ENCODE measurements around the gene GPC3. TPM values are rescaled to one million over a fixed set of nuclear protein-coding genes. Genes with fewer than 3 reads are reported as not detected.

GPC3 gene
- total and polyA plus RNA-seq, 2 of the 4 experiments (the other 2 are of a cell fraction) = not detected

DNA sequence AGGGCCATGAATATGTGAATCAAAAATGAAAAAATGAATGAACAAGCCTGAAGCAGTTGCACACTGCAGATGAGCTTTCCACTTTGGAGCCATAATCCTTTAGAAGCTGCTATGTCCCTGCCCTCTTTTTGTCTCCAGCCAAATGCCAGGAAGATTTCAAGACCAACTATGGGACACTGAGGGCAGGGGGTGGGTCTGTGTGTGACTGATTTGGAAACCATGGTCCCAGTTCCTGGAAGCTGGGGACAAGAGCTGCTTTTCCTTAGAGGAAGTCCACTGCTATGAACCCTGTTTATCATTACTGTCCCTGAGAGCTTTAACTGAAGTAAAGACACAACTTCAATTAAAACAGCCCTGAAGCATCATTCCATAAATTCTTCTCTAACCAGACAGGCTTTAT is 416.2 kb downstream of the GPC3 start:
- no peak overlapping the region for H3K4me3 ChIP-seq (ENCODE audit: insufficient read depth, low read depth, low read length)
- H3K4ac ChIP-seq (ENCODE audit: low read depth, low read length) = no peak overlapping the region

More for the DNA sequence above, 416.2 kb downstream of the GPC3 start:
- CTCF ChIA-PET = no interaction called here
- H4K91ac ChIP-seq (ENCODE audit: insufficient read depth, low read depth, low read length) = no peak overlapping the region
- H3K9me3 ChIP-seq (ENCODE audit: control insufficient read depth, insufficient read depth, low read length) = no peaks in the 10 kb centered on the region
- H3K27ac ChIP-seq (ENCODE audit: insufficient read depth, low read length) = no peak overlapping the region
- no peak for DNase-seq
- H2BK120ac ChIP-seq (ENCODE audit: low read depth, low read length) = no peak overlapping the region
- dilution Hi-C loops (cut with HindIII; ENCODE audit: low sequenced_read_pairs, unreplicated experiment) = no loop called here
- ATAC-seq (ENCODE audit: low read depth) = no peak
- H3K4me2 ChIP-seq (ENCODE audit: low read depth, low read length) = no peak overlapping the region
- H3K23ac ChIP-seq (ENCODE audit: low read depth, low read length) = no peak overlapping the region
- no peak overlapping the region for H2BK20ac ChIP-seq (ENCODE audit: low read depth, low read length)
- intact Hi-C loops (cut with micrococcal nuclease) = no loop called here
- H2BK15ac ChIP-seq (ENCODE audit: low read depth, low read length) = no peak overlapping the region
- no peak overlapping the region for H2AK9ac ChIP-seq (replicated peaks; ENCODE audit: low read depth, low read length, poor library complexity)
- TF ChIP-seq, protein P1, sequence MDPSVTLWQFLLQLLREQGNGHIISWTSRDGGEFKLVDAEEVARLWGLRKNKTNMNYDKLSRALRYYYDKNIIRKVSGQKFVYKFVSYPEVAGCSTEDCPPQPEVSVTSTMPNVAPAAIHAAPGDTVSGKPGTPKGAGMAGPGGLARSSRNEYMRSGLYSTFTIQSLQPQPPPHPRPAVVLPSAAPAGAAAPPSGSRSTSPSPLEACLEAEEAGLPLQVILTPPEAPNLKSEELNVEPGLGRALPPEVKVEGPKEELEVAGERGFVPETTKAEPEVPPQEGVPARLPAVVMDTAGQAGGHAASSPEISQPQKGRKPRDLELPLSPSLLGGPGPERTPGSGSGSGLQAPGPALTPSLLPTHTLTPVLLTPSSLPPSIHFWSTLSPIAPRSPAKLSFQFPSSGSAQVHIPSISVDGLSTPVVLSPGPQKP (IDR thresholded peaks at IDR 0.05; ENCODE audit: borderline replicate concordance, low read depth, low read length) = no peak
- TF ChIP-seq, protein P2, sequence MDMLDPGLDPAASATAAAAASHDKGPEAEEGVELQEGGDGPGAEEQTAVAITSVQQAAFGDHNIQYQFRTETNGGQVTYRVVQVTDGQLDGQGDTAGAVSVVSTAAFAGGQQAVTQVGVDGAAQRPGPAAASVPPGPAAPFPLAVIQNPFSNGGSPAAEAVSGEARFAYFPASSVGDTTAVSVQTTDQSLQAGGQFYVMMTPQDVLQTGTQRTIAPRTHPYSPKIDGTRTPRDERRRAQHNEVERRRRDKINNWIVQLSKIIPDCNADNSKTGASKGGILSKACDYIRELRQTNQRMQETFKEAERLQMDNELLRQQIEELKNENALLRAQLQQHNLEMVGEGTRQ (IDR thresholded peaks at IDR 0.05; ENCODE audit: low read depth, low read length) = no peak
- TF ChIP-seq SMC3 (IDR thresholded peaks at IDR 0.05; ENCODE audit: low read depth, low read length) = no peak
- no peak overlapping the region for H3K18ac ChIP-seq (ENCODE audit: low read depth, low read length)
- in situ Hi-C loops (cut with MboI; ENCODE audit: low sequenced_read_pairs) = no loop called here
- no peak overlapping the region for H2AFZ ChIP-seq (replicated peaks; ENCODE audit: low read length, poor library complexity)
- H3K9ac ChIP-seq (ENCODE audit: low read depth, low read length) = no peak overlapping the region
- no peak overlapping the region for H4K8ac ChIP-seq (ENCODE audit: low read depth in 2 of 2, low read length in 2 of 2)
- no peaks in the 10 kb centered on the region for H3K36me3 ChIP-seq (ENCODE audit: control insufficient read depth, insufficient read depth, low read length)
- no peaks in the 10 kb centered on the region for H3K4me1 ChIP-seq (ENCODE audit: control insufficient read depth, insufficient read depth, low read length)
- H3K56ac ChIP-seq (ENCODE audit: extremely low read depth, insufficient read depth, low read length) = no peak overlapping the region
- H4K20me1 ChIP-seq (ENCODE audit: insufficient read depth, low read length) = no peaks in the 10 kb centered on the region
- H3K79me1 ChIP-seq (ENCODE audit: low read depth in 1 of 2, low read length in 2 of 2) = no peaks in the 10 kb centered on the region
- BruUV-seq (replicated peaks) = no TSS peak
- no peak overlapping the region for H2BK5ac ChIP-seq (ENCODE audit: low read depth, low read length, poor library complexity, severe bottlenecking)
- H4K5ac ChIP-seq (ENCODE audit: low read depth, low read length) = no peak overlapping the region
- H3K9me1 ChIP-seq (ENCODE audit: insufficient read depth, low read length) = no peaks in the 10 kb centered on the region
- H3K14ac ChIP-seq (replicated peaks; ENCODE audit: low read depth, low read length) = no peak overlapping the region
- H2AK5ac ChIP-seq (ENCODE audit: low read depth, low read length) = no peak overlapping the region
- POLR2A ChIA-PET (ENCODE audit: unreplicated experiment) = no interaction called here
- no peaks in the 10 kb centered on the region; the same call in none of the 2 replicates for H3K27me3 ChIP-seq (ENCODE audit: control insufficient read depth, insufficient read depth, low read length)

Measured in IMR-90 (cell line).